Measurements from ENCODE around the gene TAX1BP1. TPM values are rescaled to one million over a fixed set of nuclear protein-coding genes. Genes with fewer than 3 reads are reported as not detected.

Gene TAX1BP1
- total RNA-seq, 1 experiment from 2014 or later: 58.3 TPM

GRCh38 chr7:27869056-27869455 lies 129.1 kb downstream of the TAX1BP1 start:
- no peak overlapping the region for H2BK20ac ChIP-seq (ENCODE audit: low read depth, low read length, poor library complexity, severe bottlenecking)
- H3K4ac ChIP-seq (ENCODE audit: low read depth, low read length): no peak overlapping the region
- H2BK120ac ChIP-seq (ENCODE audit: low read depth, low read length, poor library complexity, severe bottlenecking): no peak overlapping the region
- Mint-ChIP-seq H3K4me3 (no peak overlapping the region), H3K9me3 (no peaks in the 10 kb centered on the region), H3K4me1 (peaks cover 35% of the 10 kb centered on the region in 2 experiments), H3K36me3 (ENCODE audit: insufficient read depth in 1 of 3, low read depth in 3 of 3) (no peaks in the 10 kb centered on the region; a peak in 1 of 7 replicates), H3K27me3 (ENCODE audit: low read depth) (no peaks in the 10 kb centered on the region), H3K27ac (no peak overlapping the region)
- no peaks in the 10 kb centered on the region for H3K79me2 ChIP-seq (ENCODE audit: insufficient read depth, low read length)
- no peak overlapping the region for H3K56ac ChIP-seq (ENCODE audit: insufficient read length, low read depth, low read length)
- H3K4me2 ChIP-seq (ENCODE audit: insufficient read depth, insufficient read length, low read length): no peak overlapping the region
- H3K4me1 ChIP-seq (ENCODE audit: insufficient read depth, low read length): 0 out of 2 replicates have a peak, but pooled peaks cover 6% of the 10 kb centered on the region
- no peak overlapping the region for H3K9ac ChIP-seq (ENCODE audit: extremely low read depth, insufficient read length, low read length)
- WGBS (ENCODE audit: extremely low coverage, insufficient read length, low lambda C conversion rate): no CpG with 5 or more reads among the region's 7 CpGs
- TF ChIP-seq CTCF (conservative IDR thresholded peaks at IDR 0.05): no peak
- H3K23me2 ChIP-seq (ENCODE audit: insufficient read length, low read depth, low read length, poor library complexity, severe bottlenecking): no peaks in the 10 kb centered on the region
- H2BK15ac ChIP-seq (ENCODE audit: low read depth, low read length): no peak overlapping the region
- H3K27me3 ChIP-seq (ENCODE audit: insufficient read depth, low read length): no peaks in the 10 kb centered on the region
- no peak overlapping the region for H3K27ac ChIP-seq (ENCODE audit: insufficient read length, low read depth, low read length)
- H3K23ac ChIP-seq (ENCODE audit: insufficient read length, low read depth, low read length): no peak overlapping the region
- H3K9me3 ChIP-seq (ENCODE audit: control insufficient read depth, low read depth, low read length): no peaks in the 10 kb centered on the region
- H2BK5ac ChIP-seq (ENCODE audit: insufficient read length, low read length): no peak overlapping the region
- H4K8ac ChIP-seq (replicated peaks; ENCODE audit: insufficient read length, low read depth, low read length): no peak overlapping the region
- DNase-seq: no peak
- no peak overlapping the region for H2BK12ac ChIP-seq (ENCODE audit: insufficient read length, low read depth, low read length)
- no peak overlapping the region for H4K91ac ChIP-seq (ENCODE audit: insufficient read length, low read depth, low read length)
- H3K79me1 ChIP-seq (ENCODE audit: insufficient read depth, low read depth, low read length, poor library complexity, severe bottlenecking): no peaks in the 10 kb centered on the region
- H2AFZ ChIP-seq (ENCODE audit: low read length): no peak overlapping the region
- no peak overlapping the region for H2AK5ac ChIP-seq (ENCODE audit: insufficient read length, low read length)
- H4K20me1 ChIP-seq (ENCODE audit: control insufficient read depth, insufficient read depth, insufficient read length): no peaks in the 10 kb centered on the region
- H4K5ac ChIP-seq (ENCODE audit: insufficient read length, low read depth, low read length): no peak overlapping the region
- H3K14ac ChIP-seq (ENCODE audit: insufficient read depth, low read length): no peak overlapping the region
- no peak overlapping the region for H3K18ac ChIP-seq (ENCODE audit: insufficient read length, low read depth, low read length)
- no peak overlapping the region for H3T11ph ChIP-seq (ENCODE audit: low read length)

All from H9 (cell line).